Endodermal cell (in vitro differentiated cells): Measurements from ENCODE around the gene TAB3. TPM values are rescaled to one million over a fixed set of nuclear protein-coding genes. Genes with fewer than 3 reads are reported as not detected.
"Not testable (repeated sequence)": the region's sequence is repeated elsewhere in the genome, so short reads cannot be mapped to it uniquely, and the experiment has no call there.

Experiments
- DNase-seq: peaks from one replicate; pipeline ENCODE4 v3.0.0-alpha.2; 2017
- H3K27ac ChIP-seq: 2 replicates; pipeline ENCODE4 v1.5.1; 2013; ENCODE audit warnings: mild to moderate bottlenecking, low read depth, low read length, moderate library complexity
- H3K27me3 ChIP-seq: 2 replicates; pipeline ENCODE4 v1.6.1; 2013; ENCODE audit warnings: mild to moderate bottlenecking, low read length, moderate library complexity; ENCODE audit not compliant: insufficient read depth, control insufficient read depth, poor library complexity, severe bottlenecking
- H3K36me3 ChIP-seq: 2 replicates; pipeline ENCODE4 v1.7.0; 2013; ENCODE audit warnings: mild to moderate bottlenecking, low read length, moderate library complexity; ENCODE audit not compliant: control insufficient read depth, insufficient read depth
- H3K4me1 ChIP-seq: one replicate; pipeline ENCODE4 v1.7.0; 2013; ENCODE audit warnings: low read length; ENCODE audit not compliant: control insufficient read depth, insufficient read depth
- H3K4me3 ChIP-seq: 2 replicates; pipeline ENCODE4 v1.5.1; 2013; ENCODE audit warnings: mild to moderate bottlenecking, low read length, moderate library complexity
- H3K9ac ChIP-seq: 2 replicates; pipeline ENCODE4 v1.6.1; 2013; ENCODE audit warnings: mild to moderate bottlenecking, low read length, moderate library complexity; ENCODE audit not compliant: poor library complexity, severe bottlenecking; ENCODE audit errors: extremely low read depth
- H3K9me3 ChIP-seq: 2 replicates; pipeline ENCODE4 v1.6.1; 2013; ENCODE audit warnings: mild to moderate bottlenecking, low read length, moderate library complexity; ENCODE audit not compliant: control insufficient read depth
- H3K27ac Mint-ChIP-seq: 2 replicates; pipeline ENCODE4 v1.8.0; 2020; ENCODE audit warnings: mixed read lengths
- H3K27me3 Mint-ChIP-seq: 2 replicates; pipeline ENCODE4 v1.8.0; 2021; ENCODE audit warnings: mild to moderate bottlenecking, mixed read lengths; ENCODE audit not compliant: insufficient read depth
- H3K36me3 Mint-ChIP-seq: 2 replicates; pipeline ENCODE4 v1.8.0; 2020; ENCODE audit warnings: low read depth, mixed read lengths
- H3K4me1 Mint-ChIP-seq: 2 replicates; pipeline ENCODE4 v1.8.0; 2020; ENCODE audit warnings: mixed read lengths
- H3K4me3 Mint-ChIP-seq: 2 replicates; pipeline ENCODE4 v1.8.0; 2020; ENCODE audit warnings: mild to moderate bottlenecking, moderate library complexity, mixed read lengths
- H3K9me3 Mint-ChIP-seq: 2 replicates; pipeline ENCODE4 v1.8.0; 2020; ENCODE audit warnings: mild to moderate bottlenecking, mixed read lengths
- WGBS, 2 experiments: methylation state at CpG; one replicate each; pipeline versions ENCODE4 v1.1.5 to v1.1.7; 2013; ENCODE audit warnings: missing lambda C conversion rate in 2 of 2, mixed read lengths in 1 of 2; ENCODE audit not compliant: insufficient coverage in 1 of 2, insufficient read length in 1 of 2; 5-methylcytosine and 5-hydroxymethylcytosine counted together
- total RNA-seq, 2 donors: library from RNA; stranded (reverse); fragmentation: NEBNext Ultra II Directional in 1 of 2; extraction: Animal tissue kit (Norgen Biotek cat#: 25700) in 1 of 2; gene quantifications; 2 replicates in 1 of 2; 3 replicates in 1 of 2; pipeline ENCODE4 v1.2.1, GENCODE V29; 2021
- TF ChIP-seq, protein P1 (sequence below): fragments of 200-600 bp; sonication (generic); conservative IDR thresholded peaks from 2 replicates; pipeline ENCODE4 v1.5.0; 2021; ENCODE audit warnings: antibody characterized with exemption, mild to moderate bottlenecking

TAB3 gene
- total RNA-seq, 2 donors from 2014 or later = 19.8 to 23.2 TPM

DNA sequence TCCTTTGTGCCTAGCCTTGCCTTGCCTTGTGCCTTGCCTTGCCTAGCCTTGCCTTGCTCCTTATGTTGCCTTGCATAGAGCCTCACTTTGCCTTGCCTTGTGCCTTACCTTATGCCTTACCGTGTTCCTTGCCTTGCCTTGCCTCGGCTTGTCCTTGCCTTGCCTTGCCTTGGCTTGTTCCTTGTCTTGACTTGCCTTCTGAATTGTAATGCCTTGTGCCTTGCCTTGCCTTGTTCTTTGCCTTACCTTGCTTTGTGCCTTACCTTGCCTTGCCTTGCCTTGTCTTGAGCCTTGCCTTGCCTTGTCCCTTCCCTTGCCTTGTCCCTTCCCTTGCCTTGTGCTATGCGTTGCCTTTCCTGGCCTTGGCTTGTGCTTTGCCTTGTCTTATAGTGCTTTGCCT, 90.2 kb downstream of the TAB3 start:
- Mint-ChIP-seq H3K9me3 (peaks cover 5% of the 10 kb centered on the region), H3K27ac (no peak overlapping the region), H3K36me3 (no peaks in the 10 kb centered on the region), H3K4me3 (no peak overlapping the region), H3K27me3 (peaks cover 3% of the 10 kb centered on the region), H3K4me1 (no peaks in the 10 kb centered on the region)
- TF ChIP-seq, protein P1, sequence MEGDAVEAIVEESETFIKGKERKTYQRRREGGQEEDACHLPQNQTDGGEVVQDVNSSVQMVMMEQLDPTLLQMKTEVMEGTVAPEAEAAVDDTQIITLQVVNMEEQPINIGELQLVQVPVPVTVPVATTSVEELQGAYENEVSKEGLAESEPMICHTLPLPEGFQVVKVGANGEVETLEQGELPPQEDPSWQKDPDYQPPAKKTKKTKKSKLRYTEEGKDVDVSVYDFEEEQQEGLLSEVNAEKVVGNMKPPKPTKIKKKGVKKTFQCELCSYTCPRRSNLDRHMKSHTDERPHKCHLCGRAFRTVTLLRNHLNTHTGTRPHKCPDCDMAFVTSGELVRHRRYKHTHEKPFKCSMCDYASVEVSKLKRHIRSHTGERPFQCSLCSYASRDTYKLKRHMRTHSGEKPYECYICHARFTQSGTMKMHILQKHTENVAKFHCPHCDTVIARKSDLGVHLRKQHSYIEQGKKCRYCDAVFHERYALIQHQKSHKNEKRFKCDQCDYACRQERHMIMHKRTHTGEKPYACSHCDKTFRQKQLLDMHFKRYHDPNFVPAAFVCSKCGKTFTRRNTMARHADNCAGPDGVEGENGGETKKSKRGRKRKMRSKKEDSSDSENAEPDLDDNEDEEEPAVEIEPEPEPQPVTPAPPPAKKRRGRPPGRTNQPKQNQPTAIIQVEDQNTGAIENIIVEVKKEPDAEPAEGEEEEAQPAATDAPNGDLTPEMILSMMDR = no peak
- Histone ChIP-seq H3K36me3 (no peaks in the 10 kb centered on the region), H3K27me3 (no peaks in the 10 kb centered on the region), H3K4me3 (no peak overlapping the region), H3K9me3 (no peaks in the 10 kb centered on the region), H3K27ac (no peak overlapping the region), H3K4me1 (no peaks in the 10 kb centered on the region), H3K9ac (no peak overlapping the region)
- DNase-seq = no peak
- WGBS, 2 experiments = 95 to 96% methylated on average over 3 of the region's 3 CpGs

- not testable (repeated sequence) for H3K27me3 Mint-ChIP-seq, H3K4me1 Mint-ChIP-seq, H3K4me3 ChIP-seq, H3K9me3 Mint-ChIP-seq, H3K9ac ChIP-seq, H3K36me3 Mint-ChIP-seq, H3K27me3 ChIP-seq, H3K27ac Mint-ChIP-seq, H3K9me3 ChIP-seq, H3K4me1 ChIP-seq, H3K4me3 Mint-ChIP-seq, H3K36me3 ChIP-seq, H3K27ac ChIP-seq
- peak; percentile 15 for DNase-seq
- 71 to 83% methylated on average over 1 of the region's 1 CpG for whole genome bisulfite sequencing, 2 experiments
Observed at GRCh38 chrX:30797301-30797700, 91.8 kb downstream of the TAB3 start.

GRCh38 chrX:30795981-30796958, 92.8 kb downstream of the TAB3 start:
- H3K9me3 Mint-ChIP-seq = peaks cover 9% of the 10 kb centered on the region
- TF ChIP-seq, protein P1 = no peak

More at GRCh38 chrX:30795981-30796958, 92.8 kb downstream of the TAB3 start:
- no peak overlapping the region for H3K4me3 ChIP-seq
- H3K9ac ChIP-seq = no peak overlapping the region
- Mint-ChIP-seq H3K27ac (no peak overlapping the region), H3K36me3 (no peaks in the 10 kb centered on the region), H3K27me3 (peaks cover 3% of the 10 kb centered on the region), H3K4me3 (no peak overlapping the region), H3K4me1 (no peaks in the 10 kb centered on the region)
- H3K36me3 ChIP-seq = no peaks in the 10 kb centered on the region
- H3K4me1 ChIP-seq = no peaks in the 10 kb centered on the region
- H3K9me3 ChIP-seq = no peaks in the 10 kb centered on the region
- H3K27ac ChIP-seq = no peak overlapping the region
- DNase-seq = peak; percentile 22
- no peaks in the 10 kb centered on the region for H3K27me3 ChIP-seq
- 87 to 89% methylated on average over 5 to 6 of the region's 6 CpGs for WGBS, 2 experiments
